HepG2 (cell line): ENCODE data around the gene SWI5. TPM values are rescaled to one million over a fixed set of nuclear protein-coding genes. Genes with fewer than 3 reads are reported as not detected.

ENCODE experiments used
- HMGXB3 ChIP-seq: sonication (generic); formaldehyde crosslinking; IDR thresholded peaks from 2 replicates; pipeline ENCODE4 v1.4.0; 2020; ENCODE audit warnings: missing genetic modification reagents, borderline replicate concordance
- IKZF5 ChIP-seq: IDR thresholded peaks from 2 replicates; pipeline ENCODE4 v1.6.1; 2018; ENCODE audit warnings: missing genetic modification reagents, mild to moderate bottlenecking, missing compliant biosample characterization
- NFE2L2 ChIP-seq: fragments of 150-350 bp; IDR thresholded peaks from 2 replicates; pipeline ENCODE4 v1.6.1; 2014; ENCODE audit warnings: low read length
- NFIB ChIP-seq: sonication (generic); formaldehyde crosslinking; IDR thresholded peaks from 2 replicates; pipeline ENCODE4 v1.9.0; 2021; ENCODE audit warnings: missing genetic modification reagents, mild to moderate bottlenecking, borderline replicate concordance
- SRY ChIP-seq: sonication (generic); formaldehyde crosslinking; IDR thresholded peaks from 2 replicates; pipeline ENCODE4 v1.8.0; 2022; ENCODE audit warnings: mild to moderate bottlenecking, missing genetic modification reagents
- ZBTB46 ChIP-seq: sonication (generic); formaldehyde crosslinking; IDR thresholded peaks from 2 replicates; pipeline ENCODE4 v1.4.0; 2020; ENCODE audit warnings: mild to moderate bottlenecking, missing genetic modification reagents, borderline replicate concordance
- ZNF329 ChIP-seq: sonication (generic); formaldehyde crosslinking; IDR thresholded peaks from 2 replicates; pipeline ENCODE4 v1.9.0; 2021; ENCODE audit warnings: low read depth, mild to moderate bottlenecking, missing genetic modification reagents
- ZNF354B ChIP-seq: sonication (generic); formaldehyde crosslinking; IDR thresholded peaks from 2 replicates; pipeline ENCODE4 v1.8.0; 2022; ENCODE audit warnings: mild to moderate bottlenecking, missing genetic modification reagents
- ZNF652 ChIP-seq: IDR thresholded peaks from 2 replicates; pipeline ENCODE4 v1.6.1; 2016; ENCODE audit warnings: low read depth, borderline replicate concordance
- ZNF670 ChIP-seq: sonication (generic); formaldehyde crosslinking; IDR thresholded peaks from 2 replicates; pipeline ENCODE4 v1.8.0; 2022; ENCODE audit warnings: mild to moderate bottlenecking, missing genetic modification reagents, borderline replicate concordance
- ZNF709 ChIP-seq: sonication (generic); formaldehyde crosslinking; IDR thresholded peaks from 2 replicates; pipeline ENCODE4 v1.5.0; 2020; ENCODE audit warnings: mild to moderate bottlenecking, missing genetic modification reagents
- polyA plus RNA-seq, 8 experiments: library from polyadenylated mRNA; depleted of rRNA in 3 of 8; stranded (reverse) in 7 of 8; unstranded in 1 of 8; fragments of >200 nt; fragmentation: Illumina TruSeq in 4 of 8; extraction: Trizol in 4 of 8; gene quantifications; 2 replicates each; pipeline versions ENCODE4 v1.2.1 to v1.2.3, GENCODE V29; 2011 to 2016; ENCODE audit warnings: low read depth in 4 of 8, missing spikeins in 1 of 8, mixed read lengths in 1 of 8; ENCODE audit not compliant: insufficient read depth in 1 of 8
- total RNA-seq, 5 experiments: library from RNA; depleted of rRNA; stranded (reverse); fragments of >200 nt; fragmentation: Illumina TruSeq; extraction: Trizol; gene quantifications; 2 replicates each; pipeline ENCODE4 v1.2.3, GENCODE V29; 2016; ENCODE audit warnings: low read depth in 1 of 5
- TF ChIP-seq, protein P1 (sequence below): sonication (generic); formaldehyde crosslinking; IDR thresholded peaks from 2 replicates; pipeline ENCODE4 v1.9.0; 2022; ENCODE audit warnings: missing genetic modification reagents, mild to moderate bottlenecking, borderline replicate concordance
- TF ChIP-seq, protein P2 (sequence below): sonication (generic); formaldehyde crosslinking; IDR thresholded peaks from 2 replicates; pipeline ENCODE4 v1.5.1; 2020; ENCODE audit warnings: mild to moderate bottlenecking, moderate library complexity, missing genetic modification reagents

SWI5 gene
- total and polyA plus RNA-seq, 2 of the 13 experiments (the other 11 are each of a cell fraction or from before 2014, with no cell fraction given), result 39.2 to 41.0 TPM

- no peak for TF ChIP-seq ZBTB46
- TF ChIP-seq HMGXB3, result no peak
- no peak for TF ChIP-seq ZNF652 (CRISPR knock-in tag)
- TF ChIP-seq NFE2L2, result no peak
- TF ChIP-seq, protein P1, sequence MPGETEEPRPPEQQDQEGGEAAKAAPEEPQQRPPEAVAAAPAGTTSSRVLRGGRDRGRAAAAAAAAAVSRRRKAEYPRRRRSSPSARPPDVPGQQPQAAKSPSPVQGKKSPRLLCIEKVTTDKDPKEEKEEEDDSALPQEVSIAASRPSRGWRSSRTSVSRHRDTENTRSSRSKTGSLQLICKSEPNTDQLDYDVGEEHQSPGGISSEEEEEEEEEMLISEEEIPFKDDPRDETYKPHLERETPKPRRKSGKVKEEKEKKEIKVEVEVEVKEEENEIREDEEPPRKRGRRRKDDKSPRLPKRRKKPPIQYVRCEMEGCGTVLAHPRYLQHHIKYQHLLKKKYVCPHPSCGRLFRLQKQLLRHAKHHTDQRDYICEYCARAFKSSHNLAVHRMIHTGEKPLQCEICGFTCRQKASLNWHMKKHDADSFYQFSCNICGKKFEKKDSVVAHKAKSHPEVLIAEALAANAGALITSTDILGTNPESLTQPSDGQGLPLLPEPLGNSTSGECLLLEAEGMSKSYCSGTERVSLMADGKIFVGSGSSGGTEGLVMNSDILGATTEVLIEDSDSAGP (CRISPR knock-in tag), result peak; percentile 32; the same call in 1 of the 2 replicates
- no peak for TF ChIP-seq NFIB (CRISPR knock-in tag)
- no peak for TF ChIP-seq SRY
- no peak for TF ChIP-seq IKZF5
- no peak for TF ChIP-seq ZNF329 (CRISPR knock-in tag)
- TF ChIP-seq ZNF670 (CRISPR knock-in tag), result no peak
- TF ChIP-seq, protein P2, sequence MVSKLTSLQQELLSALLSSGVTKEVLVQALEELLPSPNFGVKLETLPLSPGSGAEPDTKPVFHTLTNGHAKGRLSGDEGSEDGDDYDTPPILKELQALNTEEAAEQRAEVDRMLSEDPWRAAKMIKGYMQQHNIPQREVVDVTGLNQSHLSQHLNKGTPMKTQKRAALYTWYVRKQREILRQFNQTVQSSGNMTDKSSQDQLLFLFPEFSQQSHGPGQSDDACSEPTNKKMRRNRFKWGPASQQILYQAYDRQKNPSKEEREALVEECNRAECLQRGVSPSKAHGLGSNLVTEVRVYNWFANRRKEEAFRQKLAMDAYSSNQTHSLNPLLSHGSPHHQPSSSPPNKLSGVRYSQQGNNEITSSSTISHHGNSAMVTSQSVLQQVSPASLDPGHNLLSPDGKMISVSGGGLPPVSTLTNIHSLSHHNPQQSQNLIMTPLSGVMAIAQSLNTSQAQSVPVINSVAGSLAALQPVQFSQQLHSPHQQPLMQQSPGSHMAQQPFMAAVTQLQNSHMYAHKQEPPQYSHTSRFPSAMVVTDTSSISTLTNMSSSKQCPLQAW (CRISPR knock-in tag), result peak; percentile 38; the same call in 1 of the 2 replicates
- no peak for TF ChIP-seq ZNF354B (CRISPR knock-in tag)
- TF ChIP-seq ZNF709 (CRISPR knock-in tag), result 0 out of 2 replicates have a peak, but pooled peaks have one; percentile 26
Measured at GRCh38 chr9:128276574-128277270, 646 bp downstream of the SWI5 start (continued).
